GM21447 (cell line): ENCODE results near the gene EIF5B.

Source experiments
- ATAC-seq: cut with Tn5 transposase; IDR thresholded peaks from one replicate; pipeline ENCODE4 v1.9.1; 2021; ENCODE audit not compliant: unreplicated experiment

Gene EIF5B

DNA sequence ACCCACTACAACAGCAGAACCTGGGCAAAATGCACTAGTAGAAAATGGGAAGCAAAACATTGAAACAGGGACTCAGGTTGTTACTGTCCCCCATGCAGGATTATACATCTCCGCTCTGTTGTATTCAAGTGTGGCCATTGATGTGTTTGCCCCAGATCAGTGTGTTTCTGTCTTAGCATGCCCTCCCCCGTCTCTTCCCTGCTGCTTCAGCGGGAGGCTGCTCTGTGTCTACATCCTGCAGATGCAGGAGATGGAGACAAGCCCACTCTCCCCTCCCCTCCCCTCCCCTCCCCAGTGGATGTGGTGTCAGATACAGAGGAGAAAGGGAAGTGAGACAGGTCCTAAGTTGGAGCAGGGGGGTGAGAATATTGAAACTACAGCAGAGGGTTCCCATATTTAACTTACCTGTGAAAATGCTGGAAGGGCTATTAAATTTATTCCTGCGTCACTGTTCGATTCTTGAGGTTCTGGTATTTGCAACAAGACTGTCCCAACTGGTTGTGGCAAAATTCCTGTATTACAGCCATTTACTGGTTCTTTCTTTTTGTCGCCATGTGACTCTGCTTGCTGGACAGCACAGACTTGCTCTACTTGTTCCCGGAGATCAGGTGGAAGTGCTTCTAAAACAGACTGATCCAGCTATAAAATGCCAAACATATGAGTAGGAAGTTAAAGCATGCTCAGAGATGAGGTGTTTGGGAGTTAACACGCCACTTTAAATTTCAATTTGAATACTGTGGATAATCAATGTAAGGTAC, 67.0 kb downstream of the EIF5B start:
- no peak for ATAC-seq

DNA sequence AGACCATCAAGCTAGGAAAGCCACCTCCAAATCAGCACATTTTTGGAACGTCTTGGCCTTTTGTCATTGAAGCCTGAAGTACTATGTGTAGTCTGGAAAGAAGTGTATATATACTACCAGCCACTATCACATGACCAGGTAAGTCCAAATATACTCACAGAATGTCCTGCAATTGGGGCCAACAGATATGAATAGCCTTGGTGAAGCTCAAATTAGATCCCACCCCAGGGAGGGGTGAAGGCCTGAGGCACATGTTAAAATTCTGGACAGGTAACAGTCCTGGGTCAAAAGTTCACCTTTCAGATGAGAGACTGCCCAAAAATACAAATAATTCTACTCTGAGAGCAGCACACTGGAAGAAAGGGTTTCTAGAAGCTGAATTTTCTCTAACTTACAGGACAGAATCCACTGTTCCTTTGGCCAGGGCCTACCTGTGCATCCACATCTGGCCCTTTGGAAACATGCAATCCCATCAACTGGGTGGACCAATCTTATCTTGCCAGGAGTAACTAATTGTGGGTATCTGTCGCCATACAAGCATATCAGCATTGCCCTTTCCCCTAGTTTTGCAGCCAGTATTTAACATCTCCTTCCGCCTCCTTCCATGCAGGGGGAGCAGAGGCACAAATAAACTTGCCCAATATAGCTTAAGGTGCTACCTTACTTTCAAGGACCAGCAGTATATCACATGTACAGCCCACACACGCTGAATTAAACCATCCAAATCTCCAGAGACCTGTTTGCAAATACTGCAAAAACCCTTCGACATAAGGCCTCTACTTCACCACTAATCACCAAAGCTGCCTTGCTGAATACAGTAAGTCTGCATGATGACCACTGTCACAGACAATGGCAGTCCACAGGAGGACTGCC, 67.8 kb downstream of the EIF5B start:
- ATAC-seq: no peak

DNA sequence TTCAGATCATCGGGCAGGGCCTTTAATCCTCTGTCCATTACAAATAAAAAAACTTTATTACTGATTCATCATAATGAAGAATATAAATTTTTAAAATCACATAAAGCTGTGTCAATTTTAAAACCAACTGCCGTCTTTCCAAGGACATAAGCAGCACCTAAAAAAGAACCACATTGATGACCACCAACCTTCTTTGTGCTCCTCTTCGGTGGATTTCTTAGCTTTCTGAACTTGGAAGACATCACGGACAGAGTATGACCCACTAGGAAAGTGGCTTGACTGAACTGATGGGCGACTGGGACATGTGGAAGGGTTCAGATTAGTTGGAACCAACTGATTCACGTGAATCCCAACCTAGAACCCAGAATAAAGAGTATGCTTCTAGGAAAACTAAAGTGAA, 68.9 kb downstream of the EIF5B start:
- ATAC-seq: no peak

DNA sequence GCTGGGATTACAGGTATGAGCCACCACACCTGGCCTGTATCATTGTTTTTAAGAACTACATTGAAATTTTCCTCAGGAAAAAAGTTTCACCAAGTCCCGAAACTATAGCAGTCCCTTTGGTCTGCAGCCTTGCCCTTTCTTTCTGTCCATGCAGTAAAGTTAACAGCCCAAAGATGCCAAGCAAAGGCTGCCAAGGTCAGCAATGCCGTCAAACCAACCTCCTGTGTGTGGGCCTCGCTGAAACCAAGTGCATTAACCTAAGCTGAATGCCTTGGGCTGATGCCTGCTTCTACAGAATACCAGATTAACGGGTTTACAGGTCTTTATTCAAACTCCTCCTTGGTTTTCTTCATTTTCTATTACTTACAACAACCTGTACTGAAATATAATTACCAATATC, 73.1 kb downstream of the EIF5B start:
- no peak for ATAC-seq

DNA sequence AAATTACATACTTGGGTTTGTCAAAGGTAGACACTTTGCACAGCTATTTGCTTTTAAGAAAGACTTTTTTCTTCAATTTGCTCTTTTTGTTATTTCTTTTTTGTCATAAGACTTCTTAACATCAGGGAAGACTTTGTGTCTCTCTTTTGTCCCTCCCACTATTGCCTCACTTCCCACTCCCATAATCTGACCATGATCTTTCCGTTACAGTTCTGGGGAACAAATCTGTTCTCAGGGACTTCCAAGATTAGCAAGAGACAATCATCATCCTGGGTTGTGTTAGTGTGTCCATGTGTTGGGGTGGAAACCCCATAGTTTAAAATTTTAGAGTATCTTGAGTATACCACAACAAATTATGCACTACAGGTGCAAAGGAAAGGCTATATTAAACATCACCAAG, 77.4 kb downstream of the EIF5B start:
- no peak for ATAC-seq

DNA sequence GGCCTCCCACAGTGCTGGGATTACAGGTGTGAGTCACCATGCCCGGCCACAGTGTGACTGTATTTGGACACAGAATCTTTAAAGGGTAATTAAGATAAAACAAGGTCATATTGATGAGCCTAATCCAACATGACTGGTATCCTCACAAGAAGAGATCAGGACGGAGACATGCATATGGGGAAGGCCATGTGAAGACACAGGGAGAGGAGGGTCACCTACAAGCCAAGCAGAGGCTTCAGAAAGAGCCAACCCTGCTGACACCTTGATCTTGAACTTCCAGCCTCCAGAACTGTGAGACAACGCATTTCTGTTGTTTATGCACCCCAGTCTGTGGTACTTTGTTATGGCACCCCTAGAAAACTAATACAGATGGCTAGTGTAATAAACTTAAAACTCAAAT, 80.2 kb downstream of the EIF5B start:
- ATAC-seq: no peak

DNA sequence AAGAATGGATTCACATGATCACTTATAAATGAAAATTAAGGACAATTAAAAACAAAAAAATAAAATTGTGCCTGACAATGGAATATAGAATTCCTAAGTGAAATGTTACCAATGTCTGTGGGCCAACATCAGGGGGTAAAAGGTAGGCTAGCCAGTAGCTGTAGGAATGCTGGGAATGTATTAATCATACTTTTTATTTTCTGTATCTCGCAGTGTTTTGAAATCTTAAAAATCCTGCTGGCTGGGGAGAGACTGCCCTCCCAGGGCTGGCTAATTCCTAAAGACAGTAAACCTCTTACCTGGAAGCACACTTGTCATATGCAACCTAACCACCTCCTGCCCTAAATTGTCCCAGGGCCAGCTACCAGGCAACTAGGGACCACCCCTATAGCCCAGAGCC, 82.8 kb downstream of the EIF5B start:
- ATAC-seq: no peak

DNA sequence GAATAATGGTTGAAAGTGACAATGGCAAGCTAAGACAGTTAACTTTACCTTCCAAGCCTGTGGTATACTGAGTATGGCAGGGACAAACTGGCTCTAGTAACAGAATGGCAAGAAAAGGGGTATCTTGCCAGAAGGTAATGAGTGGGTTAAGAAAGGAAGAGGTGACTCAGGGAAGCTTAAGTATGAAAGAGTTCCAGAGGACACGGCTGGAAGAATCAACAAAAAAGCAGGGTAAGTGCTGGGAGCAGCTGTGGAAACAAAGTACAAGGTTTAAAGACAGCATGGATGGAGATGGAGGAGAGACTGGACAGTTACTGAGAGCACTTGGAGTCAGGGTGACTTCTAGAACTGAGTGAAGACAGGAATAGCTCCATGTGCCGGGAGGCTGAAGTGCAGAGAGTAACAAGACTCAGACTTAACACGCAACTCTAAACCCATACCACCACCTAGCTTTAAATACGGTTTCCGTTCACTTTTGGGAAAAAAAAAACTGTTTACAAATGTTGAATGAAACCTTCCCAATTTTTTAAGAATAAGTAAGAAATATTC, 83.6 kb downstream of the EIF5B start:
- ATAC-seq: no peak

DNA sequence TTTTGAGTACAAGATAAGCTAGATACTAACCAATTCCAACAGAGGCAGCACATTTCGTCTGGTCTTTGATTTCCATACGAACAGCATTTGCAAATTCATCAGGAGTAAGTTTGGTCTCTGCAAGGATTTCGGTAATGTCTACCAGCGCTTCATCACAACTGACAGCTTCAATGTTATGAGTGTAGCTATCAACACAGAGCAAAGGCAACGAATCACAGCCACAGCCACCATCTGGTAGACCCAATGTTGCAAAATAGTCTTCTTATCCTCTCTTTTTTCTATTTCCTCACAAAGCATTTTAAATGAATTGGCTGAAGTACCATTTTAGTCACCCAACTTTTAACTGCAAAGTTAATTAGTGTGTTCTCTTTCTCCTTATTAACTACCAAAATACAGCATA, 84.3 kb downstream of the EIF5B start:
- ATAC-seq: no peak

DNA sequence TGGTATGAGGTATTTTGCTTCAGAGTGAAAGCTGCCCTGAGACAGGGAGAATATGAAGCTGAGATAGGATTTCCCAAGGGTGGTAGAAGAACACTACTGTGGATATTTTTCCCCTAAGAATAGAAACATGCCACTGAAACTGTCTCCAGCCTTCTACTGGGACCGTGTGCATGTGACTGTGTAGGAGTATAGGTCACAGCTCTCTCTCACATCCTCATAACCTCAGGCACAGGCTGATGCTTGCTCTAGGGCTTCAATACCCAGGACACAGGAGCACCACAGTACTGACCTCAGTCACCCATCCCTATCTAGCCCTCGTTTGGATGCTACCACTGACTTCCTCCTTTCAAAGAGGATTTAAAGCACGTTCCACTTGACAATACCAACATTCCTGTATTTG, 85.4 kb downstream of the EIF5B start:
- ATAC-seq: no peak

DNA sequence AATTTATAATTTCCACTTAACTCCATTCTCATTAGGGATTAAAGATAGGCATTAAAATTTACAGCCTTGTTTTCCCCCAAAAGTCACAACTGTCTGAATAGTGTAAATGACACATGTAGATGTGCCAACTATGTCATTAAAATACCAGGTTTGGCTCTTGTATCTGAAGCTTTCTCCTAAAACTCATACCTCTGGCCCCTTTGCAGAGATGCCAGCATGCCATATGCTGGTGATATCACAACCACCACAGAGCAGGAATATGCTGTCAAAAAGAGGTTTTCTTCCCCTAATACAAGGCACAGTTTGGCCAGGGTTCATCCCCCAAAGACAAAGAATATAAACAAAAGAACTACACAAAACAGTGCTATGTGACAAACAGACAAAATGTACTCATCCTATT, 87.2 kb downstream of the EIF5B start:
- ATAC-seq: no peak

DNA sequence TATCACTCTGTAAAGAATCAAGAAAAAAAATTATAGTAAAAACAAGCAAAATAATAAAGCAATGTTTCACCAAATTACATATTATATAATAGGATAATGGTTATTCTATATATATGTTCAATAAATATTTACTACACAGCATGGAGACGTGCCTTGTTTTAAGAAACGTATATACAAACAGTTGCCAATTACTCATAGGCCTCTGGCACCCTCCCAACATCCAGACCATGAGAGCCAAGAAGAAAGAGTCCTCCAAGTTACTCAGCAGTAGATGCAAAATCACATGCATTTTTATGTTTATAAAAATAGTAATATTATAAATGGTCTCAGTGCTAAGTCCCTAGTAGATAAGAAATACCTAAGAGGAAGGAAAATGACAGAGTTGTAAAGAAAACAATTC, 87.8 kb downstream of the EIF5B start:
- ATAC-seq: no peak

DNA sequence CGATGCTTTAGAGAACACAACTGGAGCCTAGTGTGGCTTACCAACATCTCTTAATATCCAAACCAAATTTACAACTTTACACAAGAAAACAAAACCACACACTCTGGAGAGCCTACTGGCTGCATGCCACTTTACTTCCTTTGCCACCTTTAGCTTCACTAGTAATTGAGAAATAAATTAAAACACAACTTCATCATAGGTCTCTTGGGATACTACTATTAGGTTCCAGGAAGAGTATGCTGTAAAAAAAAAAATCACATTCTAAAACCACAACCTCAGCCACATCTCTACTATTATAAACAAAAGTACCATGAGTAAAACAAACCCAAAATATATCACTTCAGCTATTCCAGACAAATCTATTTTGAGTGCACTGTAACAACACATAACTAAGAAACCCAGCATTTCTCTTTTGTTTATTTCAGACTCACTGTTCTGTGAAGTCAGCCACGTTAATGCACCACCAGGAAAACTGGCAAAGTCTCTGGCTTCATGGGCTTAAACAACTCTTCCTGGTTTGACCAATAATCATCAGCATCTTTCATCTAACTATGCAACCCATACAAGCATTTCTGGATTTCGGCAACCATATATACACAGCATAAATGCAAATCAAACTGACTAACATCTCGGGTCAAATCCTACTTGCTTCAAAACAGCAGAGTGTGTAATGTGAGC, 93.6 kb downstream of the EIF5B start:
- ATAC-seq: no peak

DNA sequence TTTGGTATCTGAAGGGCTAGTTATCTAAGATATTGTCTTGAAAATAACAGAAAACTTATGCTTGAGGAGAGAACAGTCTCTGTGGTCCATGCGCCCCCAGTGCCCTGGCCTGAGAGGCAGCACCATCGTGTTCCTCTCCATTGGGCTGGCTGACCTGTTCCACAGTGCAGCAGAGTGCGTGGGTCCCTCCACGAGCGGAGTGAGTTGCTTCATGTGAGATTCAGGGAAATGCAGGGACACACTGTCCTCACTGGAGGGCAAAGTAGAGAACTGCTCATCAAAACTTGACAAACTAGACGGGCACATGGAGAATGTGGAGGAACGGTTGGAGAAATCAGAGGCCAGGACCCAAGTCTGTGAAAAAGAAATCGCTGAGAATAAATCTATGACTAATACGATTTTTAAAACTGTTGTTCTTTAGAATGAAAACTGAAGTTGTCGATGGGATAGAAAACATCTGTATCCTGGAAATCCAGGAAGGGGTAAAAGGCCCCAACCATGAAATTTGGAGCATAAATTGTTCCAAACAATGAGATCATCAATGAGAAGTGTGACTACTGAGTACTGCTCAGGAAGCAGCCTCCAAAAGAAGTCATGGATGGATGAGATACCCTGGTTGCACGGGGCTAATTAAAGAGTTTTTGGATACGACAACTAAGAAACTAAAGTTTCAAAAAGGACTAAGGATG, 94.5 kb downstream of the EIF5B start:
- no peak for ATAC-seq

DNA sequence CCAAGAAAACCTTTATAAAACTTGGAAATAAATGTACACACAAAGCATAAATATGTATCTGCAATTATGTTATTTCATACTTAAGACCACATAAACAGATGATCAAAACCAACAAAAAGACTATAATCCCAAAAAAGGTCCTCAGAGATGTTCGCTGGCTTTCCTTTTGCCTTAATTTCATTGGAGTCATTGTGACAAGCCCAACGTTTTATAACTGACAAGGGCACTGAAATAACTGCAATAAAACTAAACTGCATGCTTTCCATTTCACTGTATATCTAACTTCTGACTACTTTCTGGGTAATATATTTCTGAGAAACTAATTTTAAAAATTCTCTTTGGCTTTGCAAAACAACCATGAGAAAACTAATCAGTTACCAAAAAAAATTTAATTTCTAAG, 96.2 kb downstream of the EIF5B start:
- no peak for ATAC-seq

DNA sequence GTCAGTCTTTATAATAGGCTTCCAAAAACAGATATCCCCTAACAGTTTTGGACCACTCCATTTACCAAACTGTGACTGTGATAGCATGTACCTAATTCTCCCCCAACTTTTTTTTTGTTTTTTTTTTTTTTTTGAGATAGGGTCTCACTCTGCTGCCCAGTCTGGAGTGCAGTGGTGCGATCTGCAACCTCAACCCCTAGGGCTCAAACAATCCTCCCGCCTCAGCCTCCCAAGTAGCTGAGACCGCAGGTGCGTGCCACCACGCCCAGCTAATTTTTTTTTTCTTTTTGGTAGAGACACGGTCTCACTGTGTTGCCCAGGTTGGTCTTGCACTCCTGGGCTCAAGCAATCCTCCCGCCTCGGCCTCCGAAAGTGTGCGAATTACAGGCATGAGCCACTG, 99.7 kb downstream of the EIF5B start:
- ATAC-seq: no peak

DNA sequence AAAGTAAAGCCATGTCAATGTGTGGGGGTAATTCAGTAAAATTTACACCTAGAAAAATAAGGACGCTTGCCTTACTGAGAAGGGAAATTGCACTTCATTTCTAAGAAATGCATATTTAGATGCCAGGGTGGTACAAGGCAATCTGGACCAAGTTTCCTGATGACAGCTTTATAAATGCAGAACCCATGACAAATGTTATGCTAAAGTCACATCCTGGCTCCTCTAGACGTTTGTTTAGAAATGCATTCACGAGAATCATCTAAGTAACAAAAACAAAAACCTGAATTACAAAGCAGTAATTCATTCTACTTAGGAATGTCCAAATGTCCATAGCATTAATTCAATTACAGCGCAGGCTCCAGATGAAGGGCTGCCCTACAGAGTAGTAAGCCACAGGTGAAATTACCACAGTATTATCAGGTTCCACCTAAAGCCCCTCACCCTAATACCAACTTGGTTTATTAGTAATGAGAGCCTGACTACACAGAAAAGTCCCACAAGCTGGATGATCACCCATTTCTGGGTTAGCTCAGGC, 102.8 kb downstream of the EIF5B start:
- ATAC-seq: no peak

DNA sequence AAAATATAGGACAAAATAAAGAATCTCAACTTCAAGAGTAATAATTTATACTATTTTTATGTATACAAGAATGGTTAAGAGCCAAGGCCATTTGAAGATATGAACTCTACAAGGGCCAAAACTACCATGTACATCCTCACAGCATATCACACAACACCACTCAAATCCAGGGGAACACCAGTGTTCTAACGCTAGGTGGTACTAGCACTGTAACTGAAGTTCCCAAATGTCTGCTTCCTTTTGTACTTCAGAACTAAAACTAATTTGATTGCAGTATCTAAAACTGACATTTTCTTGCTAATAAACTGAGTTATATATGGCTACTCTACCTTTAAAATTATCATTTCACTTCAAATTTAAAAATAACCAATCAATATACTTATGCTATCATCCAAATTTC, 105.6 kb downstream of the EIF5B start:
- no peak for ATAC-seq

DNA sequence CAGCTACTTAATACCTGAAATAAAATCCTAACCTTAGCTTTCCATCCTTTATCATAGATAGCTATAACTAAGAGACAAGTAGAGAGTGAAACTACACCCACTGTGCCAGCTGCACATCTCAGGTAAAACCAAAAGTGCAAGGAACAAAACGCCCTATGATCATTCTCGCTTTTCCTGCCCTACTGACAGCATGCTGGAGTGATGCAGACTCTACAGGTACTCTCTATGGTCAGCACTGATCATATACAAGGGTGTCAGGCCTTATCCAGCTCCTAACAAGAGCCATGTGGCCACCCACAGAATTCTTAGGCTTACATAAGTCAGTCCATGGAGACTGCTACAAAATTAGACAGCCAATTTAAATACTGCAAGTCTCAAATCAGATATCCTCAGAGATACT, 107.0 kb downstream of the EIF5B start:
- no peak for ATAC-seq

DNA sequence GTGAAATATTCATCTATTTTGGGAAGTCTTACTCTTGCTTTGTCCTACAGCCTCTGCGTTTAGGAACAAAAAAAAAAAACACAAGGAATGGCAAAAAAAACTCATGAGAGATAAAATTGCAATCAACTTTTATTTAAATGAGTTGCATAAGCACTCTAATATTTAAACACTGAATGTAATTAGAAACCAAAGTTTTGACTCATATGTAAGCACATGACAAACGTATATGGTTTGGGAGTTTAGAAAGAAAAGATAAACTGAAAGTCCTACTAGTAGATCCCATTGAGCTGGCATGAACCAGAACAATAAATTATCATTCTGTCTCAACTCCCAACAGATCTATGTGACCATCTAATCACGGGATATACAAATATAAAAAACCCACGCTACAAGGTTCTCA, 107.9 kb downstream of the EIF5B start:
- no peak for ATAC-seq

DNA sequence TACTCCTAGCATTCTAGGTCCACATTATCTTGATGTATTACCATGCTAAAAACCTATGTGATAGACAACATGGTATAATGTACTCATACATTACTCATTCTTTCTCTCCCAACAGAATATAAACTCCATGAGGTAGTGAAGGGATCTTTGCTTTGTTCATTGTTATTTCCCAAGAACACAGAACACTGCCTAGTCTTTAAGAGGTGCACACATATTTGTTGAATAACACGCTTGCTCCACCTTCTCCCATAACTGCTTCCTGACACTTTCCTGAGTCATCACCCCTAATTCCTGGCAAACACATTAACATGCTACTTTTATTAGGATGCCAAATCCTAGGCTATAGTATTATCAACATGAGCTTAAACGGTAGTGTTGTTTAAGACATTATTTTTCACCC, 111.4 kb downstream of the EIF5B start:
- no peak for ATAC-seq
